ENCODE measurements around the gene GPR6. TPM values are rescaled to one million over a fixed set of nuclear protein-coding genes. Genes with fewer than 3 reads are reported as not detected.

The GPR6 gene
- total and polyA plus RNA-seq, 2 of the 8 experiments (the other 6 are each of a cell fraction or from before 2014, with no cell fraction given) = 0.18 to 0.37 TPM

GRCh38 chr6:109939654-109940053 is 38.5 kb upstream of the GPR6 start:
- H3K36me3 ChIP-seq (ENCODE audit: control insufficient read depth in 2 of 4, insufficient read depth in 4 of 4, low read length in 3 of 4) = no peaks in the 10 kb centered on the region
- no peak overlapping the region for H3K23ac ChIP-seq (ENCODE audit: insufficient read length)
- no peak overlapping the region for H3K4me2 ChIP-seq (ENCODE audit: insufficient read depth in 1 of 2, low read depth in 2 of 2, low read length in 2 of 2)
- H4K5ac ChIP-seq (ENCODE audit: insufficient read length, low read depth, low read length) = no peak overlapping the region
- no peaks in the 10 kb centered on the region for H3K27me3 ChIP-seq (replicated peaks in 1 of 4; ENCODE audit: control insufficient read depth in 3 of 4, extremely low read depth in 1 of 4, insufficient read depth in 3 of 4, low read length in 3 of 4)
- POLR2A ChIA-PET (ENCODE audit: partially characterized antibody) = interaction anchor here (0.6 kb wide), 1 partner anchor 349 kb away, joined by 5 read pairs; no protein-coding TSS in a partner anchor
- H2BK12ac ChIP-seq (ENCODE audit: low read depth, low read length) = no peak overlapping the region
- no peaks in the 10 kb centered on the region for H3K23me2 ChIP-seq (ENCODE audit: low read depth, low read length)
- 86% methylated on average over 2 of the region's 2 CpGs; no CpG with 5 or more reads in 1 of the 2 experiments for WGBS, 2 experiments (ENCODE audit: extremely low coverage in 1 of 2, insufficient coverage in 1 of 2, insufficient read length in 1 of 2, insufficient replicate concordance in 2 of 2, low coverage in 1 of 2, low lambda C conversion rate in 2 of 2, missing lambda C conversion rate in 1 of 2)
- peaks cover 0 to 14% (median 8%) of the 10 kb centered on the region in 4 experiments; a peak in 5 of 7 replicates for H3K4me1 ChIP-seq (replicated peaks in 1 of 4; ENCODE audit: control insufficient read depth in 3 of 4, insufficient read depth in 4 of 4, low read length in 3 of 4)
- CTCF ChIA-PET (ENCODE audit: partially characterized antibody) = no interaction called here
- DNase-seq (ENCODE audit: low read depth in 1 of 2, low spot score in 2 of 2) (no peak), FAIRE-seq (no peak)
- no peak overlapping the region for H2BK120ac ChIP-seq (replicated peaks; ENCODE audit: low read depth, low read length)
- no peak overlapping the region for H2AFZ ChIP-seq (ENCODE audit: low read length)
- H3K18ac ChIP-seq (ENCODE audit: extremely low read depth, low read length) = no peak overlapping the region
- H4K91ac ChIP-seq (replicated peaks; ENCODE audit: insufficient read length, low read length) = no peak overlapping the region
- H3K79me2 ChIP-seq (ENCODE audit: control insufficient read depth in 1 of 2, insufficient read depth in 2 of 2, low read length in 2 of 2) = no peaks in the 10 kb centered on the region
- H3K9ac ChIP-seq (replicated peaks in 1 of 4; ENCODE audit: extremely low read depth in 1 of 4, low read depth in 3 of 4, low read length in 3 of 4) = no peak overlapping the region
- no peak overlapping the region for H3K14ac ChIP-seq (ENCODE audit: insufficient read length)
- no peak overlapping the region for H4K8ac ChIP-seq (ENCODE audit: extremely low read depth, insufficient read depth, low read length)
- H2BK20ac ChIP-seq (ENCODE audit: low read length) = no peak overlapping the region
- no peak overlapping the region for H2BK15ac ChIP-seq (ENCODE audit: low read length)
- no peaks in the 10 kb centered on the region for H3K9me3 ChIP-seq (ENCODE audit: insufficient read depth in 2 of 2, low read depth in 1 of 2, low read length in 1 of 2)
- no peak overlapping the region for H3K27ac ChIP-seq (ENCODE audit: low read depth, low read length)
- H3K79me1 ChIP-seq (ENCODE audit: low read depth, low read length) = no peaks in the 10 kb centered on the region
- no peak overlapping the region for H3K4ac ChIP-seq (replicated peaks; ENCODE audit: insufficient read length, low read depth, low read length)
- no peaks in the 10 kb centered on the region for H4K20me1 ChIP-seq (replicated peaks in 1 of 2; ENCODE audit: control insufficient read depth in 1 of 2, insufficient read depth in 2 of 2, low read length in 2 of 2)
- no peak overlapping the region for H3K56ac ChIP-seq (replicated peaks; ENCODE audit: insufficient read length, low read depth, low read length)
- no peak overlapping the region for H3K4me3 ChIP-seq (ENCODE audit: extremely low read depth in 1 of 4, insufficient read depth in 2 of 4, low read depth in 3 of 4, low read length in 4 of 4)
- H2BK5ac ChIP-seq (ENCODE audit: low read depth, low read length) = no peak overlapping the region
- no peak overlapping the region for H2AK5ac ChIP-seq (ENCODE audit: low read depth, low read length)
- TF ChIP-seq SIN3A (conservative IDR thresholded peaks at IDR 0.05 in 1 of 2, IDR thresholded peaks at IDR 0.05 in 1 of 2; ENCODE audit: low read depth in 1 of 2, low read length in 2 of 2) = no peak
- no peak for TF ChIP-seq NANOG (IDR thresholded peaks at IDR 0.05; ENCODE audit: insufficient read depth, low read depth, low read length, poor library complexity, severe bottlenecking)

All from H1 (cell line).